AG20443 (cell line): ENCODE measurements around the gene APOL2.
A peak's percentile ranks its signal among the peaks of the same experiment; 100 is the strongest.
"Not testable (repeated sequence)": the region's sequence is repeated elsewhere in the genome, so short reads cannot be mapped to it uniquely, and the experiment has no call there.

Source experiments
- DNase-seq: peaks from one replicate; pipeline ENCODE4 v3.0.0; 2012; ENCODE audit warnings: low spot score, mixed read lengths

The APOL2 gene

DNA sequence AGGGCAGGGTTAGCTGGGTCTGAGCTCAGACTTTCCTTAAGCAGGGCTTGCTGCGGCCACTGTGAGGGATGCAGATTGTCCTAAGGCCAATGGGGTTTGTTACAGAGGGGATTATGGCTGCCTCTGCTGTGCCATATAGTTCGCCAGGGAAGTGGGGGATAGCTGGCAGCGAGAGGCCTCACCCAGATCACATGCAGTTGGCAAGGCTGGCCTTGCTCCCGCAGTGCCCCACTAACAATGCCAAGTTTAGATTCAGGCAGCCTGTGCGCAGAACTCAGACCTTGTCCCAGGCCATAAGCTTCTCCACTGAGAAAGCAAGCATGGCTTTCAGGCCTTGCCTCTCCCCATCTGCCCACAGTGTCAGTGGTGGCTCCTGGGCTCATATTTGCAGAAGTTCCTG, 4.7 kb upstream of the APOL2 start:
- no peak for DNase-seq

DNA sequence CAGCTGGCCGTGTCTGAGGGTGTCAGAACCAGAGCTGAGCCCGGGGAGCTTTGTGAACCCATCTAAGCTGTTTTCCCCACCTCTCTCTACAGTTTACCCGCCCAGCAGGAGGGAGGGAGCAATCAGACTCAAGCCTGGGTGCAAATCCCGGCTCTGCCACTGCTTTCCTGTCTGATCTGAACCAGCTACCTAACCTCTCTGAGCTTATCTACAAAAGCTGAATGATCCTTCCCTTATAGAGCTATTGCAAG, 252 bp downstream of the APOL2 start:
- DNase-seq = no peak

DNA sequence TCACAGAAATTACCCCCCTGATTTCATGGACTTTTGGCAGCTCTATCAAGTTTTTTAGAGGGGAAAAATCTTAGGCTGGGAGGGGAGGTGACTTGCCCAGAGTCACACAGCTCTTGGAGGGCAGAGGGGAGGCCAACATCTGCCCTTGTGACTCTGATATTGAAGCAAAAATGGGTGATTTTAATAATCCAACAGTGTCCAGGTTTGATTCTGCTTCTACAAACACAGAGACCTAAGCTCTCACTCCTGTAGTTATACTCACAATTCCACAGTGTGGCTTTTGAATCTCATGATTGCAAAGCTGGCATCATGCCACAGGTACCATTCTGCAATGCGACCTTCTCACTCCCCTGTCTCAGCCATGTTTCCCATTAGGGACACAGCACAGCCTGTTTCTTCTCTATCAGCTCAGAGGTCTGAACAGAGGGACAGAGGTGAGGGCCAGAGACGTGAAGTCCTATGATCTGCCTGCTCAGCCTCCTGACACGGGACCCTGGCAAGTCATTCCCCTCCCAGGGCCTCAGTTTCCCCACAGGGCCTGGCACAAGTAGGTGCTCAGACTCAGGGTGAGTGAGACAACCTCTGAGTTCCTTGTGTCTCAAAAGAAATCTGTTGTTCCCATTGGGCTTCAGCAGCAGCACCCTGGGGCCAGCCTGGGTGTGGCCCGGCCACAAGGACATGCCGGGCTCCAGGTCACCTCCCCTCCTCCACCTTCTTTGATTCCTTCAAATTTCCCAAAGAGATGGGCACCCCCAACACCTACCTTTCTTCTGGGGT, 766 bp downstream of the APOL2 start:
- no peak for DNase-seq

DNA sequence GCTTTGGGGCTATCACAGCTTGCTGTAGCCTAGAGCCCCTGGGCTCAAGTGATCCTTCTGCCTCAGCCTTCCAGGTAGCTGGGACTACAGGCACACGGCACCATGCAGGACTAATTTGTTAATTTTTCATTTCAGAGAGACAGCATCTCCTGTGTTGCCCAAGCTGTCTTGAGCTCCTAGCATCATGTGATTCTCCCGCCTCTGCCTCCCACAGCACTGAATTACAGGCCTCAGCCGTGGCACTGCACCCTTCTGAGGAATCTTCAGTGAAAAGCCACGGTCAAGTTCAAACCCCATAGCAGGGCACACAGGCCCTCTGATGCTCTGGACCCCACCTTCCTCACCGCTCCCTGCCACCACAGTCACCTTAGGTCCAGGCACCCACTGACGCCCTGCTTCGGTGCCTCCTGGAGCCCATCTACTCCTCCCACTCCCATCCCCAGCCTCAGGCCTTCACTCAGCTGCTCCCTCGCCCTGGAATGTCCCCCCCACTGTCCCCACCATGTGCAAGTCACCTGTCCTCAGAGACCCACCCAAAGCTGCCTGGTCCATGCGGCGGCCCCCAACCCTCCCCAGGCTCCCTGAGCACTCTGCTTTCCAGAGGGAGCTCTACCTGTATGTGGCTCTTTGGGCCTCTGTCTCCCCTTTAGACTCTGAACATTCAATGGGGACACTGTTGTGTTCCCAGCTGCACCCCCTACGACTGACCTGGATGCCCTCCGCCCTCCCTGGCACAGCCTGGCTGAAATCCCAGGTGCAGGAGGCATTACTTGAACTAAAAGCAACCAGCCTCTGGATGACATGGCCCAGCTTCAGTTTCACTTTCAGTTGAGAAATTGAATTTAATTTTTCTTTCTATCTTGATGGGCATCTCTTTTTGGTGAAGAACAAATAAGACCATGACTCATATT, 1.6 kb downstream of the APOL2 start:
- DNase-seq = peak; percentile 24

DNA sequence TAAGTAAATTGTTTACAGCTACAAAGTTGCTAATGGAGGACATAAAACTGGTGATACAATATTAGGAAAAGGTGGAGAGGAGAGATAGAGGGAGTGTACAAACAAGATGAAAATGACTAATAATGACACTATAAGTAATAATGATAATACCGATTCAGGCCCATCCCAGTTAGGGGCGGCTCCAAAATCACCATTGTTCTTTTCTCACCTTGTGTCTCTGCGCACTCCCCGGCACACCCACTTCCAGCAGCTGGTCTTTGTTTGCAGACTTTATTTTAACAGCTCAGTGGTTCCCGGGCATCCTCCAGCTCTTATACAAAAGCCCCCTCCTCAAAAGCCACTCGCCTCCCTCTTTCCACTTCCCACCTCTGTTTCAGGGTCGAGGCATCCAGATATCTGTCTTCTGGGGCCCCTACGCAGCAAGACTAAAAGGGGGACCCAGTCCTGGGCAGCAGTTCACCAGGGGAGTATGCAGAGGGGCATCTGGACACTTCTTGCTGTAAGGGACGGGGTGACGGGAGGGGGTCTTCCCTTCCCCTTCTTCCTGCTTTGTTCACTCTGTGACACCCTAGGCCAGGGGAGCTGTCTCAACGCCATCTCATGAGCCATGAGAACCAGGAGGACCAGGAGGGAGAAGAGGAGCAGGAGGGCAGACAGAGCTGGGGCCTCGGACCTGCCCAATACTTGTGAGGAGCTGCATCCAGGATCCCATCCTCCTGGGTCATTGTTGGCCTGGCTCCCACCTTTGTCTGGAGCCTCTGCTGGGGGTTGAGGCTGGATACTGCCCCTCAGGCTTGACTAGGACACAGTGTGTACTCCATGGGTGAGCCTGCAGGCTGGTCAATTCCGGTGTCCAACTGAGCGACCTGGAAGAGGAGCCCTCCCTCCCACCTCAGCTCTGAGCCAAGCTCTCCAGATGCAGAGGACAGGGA, 2.7 kb downstream of the APOL2 start:
- DNase-seq = no peak

DNA sequence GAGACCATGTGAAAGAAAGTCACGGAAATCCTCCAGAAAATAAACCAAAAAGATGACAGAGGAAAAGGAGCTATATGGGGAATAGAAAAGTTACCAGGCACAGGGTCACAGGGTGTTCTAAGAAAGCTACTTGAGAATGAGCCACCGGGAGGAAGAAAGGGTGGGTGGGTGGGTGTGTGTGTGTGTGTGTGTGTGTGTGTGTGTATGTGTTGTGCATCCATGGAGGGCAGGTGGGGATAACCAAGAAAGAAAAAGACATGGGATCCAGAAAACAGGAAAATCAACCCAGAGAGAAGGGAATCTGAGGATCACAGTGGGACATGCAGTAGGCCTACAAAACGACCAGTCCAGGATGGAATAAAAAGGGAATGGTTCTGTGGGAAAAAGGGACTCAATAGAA, 3.7 kb downstream of the APOL2 start:
- no peak for DNase-seq

DNA sequence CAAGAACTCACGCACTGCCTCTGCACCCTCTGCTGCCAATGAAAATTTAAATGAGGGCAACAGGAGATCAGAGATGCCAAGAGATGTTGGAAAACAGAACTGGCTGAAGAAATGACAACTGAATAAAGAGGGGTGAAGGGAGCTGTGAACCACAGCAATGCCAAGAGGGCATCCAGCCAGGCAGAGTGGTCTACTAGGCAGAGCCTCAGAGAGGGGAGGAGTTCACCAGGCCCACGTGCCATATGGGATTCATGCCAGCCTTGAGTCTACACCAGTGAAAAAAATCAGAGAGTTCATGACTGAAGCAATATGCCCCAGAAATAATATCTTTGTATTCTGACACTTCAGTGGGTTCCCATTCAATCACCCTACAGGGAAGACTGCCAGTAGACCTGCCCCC, 4.4 kb downstream of the APOL2 start:
- no peak for DNase-seq

DNA sequence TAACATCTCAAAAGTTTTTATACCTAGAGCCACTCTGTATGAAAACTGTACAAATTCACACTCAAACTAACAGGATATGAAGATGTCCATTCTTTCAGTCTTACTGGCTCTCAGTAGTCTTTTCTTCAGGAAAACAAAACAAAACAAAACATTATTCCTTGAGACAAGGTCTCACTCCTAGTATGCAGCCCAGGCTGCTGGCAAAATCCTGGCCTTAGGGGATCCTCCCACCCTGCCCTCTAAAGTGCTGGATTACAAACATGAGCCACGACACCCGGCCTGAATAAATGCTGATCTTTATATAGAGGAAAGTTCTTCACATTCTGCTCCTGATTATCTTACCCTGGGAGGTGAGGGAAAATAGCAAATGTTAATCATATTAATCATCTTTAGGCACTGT, 5.1 kb downstream of the APOL2 start:
- no peak for DNase-seq

DNA sequence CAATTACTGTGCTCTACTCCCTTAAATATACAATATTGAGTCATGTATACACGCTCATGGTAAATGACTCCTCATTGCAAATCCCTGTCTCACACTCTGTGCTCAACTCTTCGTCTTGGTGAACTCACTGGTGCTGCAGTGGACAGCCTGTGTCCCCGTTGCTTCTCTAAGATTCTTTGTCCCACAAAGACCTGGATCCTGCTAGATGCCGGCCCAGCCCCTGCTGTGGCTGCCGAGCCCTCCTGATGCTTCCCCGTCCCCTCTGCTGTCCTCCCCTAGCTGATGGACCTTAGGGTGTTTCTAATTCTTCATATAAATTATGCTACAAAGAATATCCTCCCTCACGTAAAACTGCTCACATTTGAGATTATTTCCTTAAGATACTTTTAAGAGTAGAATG, 5.5 kb downstream of the APOL2 start:
- DNase-seq = no peak

DNA sequence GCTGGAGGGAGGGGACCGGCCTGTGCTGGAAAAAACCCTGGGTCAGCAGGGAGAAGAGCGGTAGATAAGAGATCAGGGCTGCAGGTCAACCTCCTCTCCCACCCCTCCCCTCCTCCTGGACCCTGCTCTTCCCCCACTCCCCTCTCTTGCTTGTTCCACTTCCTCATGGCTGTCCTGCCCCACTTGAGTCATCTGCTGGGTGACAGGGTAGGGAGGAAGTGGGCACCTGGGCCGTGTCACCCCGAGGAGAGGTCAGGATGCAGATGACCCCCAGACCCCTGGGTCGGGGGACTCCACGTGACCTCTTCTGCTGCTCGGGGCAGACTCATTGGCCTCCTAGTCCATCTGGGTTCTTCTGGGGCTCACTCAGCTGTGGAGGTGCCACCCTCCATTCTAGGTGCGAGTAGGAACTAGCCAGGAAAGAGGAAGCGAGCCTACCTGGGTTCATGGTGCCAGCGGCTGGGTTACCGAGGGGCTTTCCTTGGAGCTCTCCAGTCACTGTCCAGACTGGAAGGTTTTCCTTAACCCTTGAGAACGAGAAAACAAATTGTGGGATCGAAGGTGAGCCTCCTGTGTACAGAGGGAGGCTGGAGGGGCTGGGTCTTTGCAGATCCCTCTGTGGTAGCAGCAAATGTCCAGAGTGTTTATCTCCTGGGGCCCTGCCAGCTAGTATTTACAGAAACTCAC, 6.5 kb downstream of the APOL2 start:
- DNase-seq = no peak

DNA sequence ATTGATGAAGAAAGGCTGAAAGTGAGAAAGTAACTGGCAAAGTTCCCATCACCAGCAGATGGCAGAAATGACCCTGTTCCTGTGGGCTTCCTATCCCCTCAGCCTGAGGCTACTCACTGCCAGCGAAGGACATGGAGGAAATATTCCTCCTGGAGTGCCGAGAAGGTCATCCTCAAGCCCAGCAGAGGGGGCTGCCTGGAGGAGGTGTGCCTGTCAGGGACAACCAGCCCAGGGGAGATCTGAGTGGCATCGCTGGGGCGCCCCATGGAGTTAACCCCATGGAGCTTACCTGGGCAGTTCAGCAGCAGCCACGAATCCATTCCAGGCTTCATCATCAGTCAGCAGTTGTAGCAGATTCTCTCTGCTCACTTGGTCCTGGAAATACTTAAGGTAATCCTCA, 8.3 kb downstream of the APOL2 start:
- not testable (repeated sequence) for DNase-seq

DNA sequence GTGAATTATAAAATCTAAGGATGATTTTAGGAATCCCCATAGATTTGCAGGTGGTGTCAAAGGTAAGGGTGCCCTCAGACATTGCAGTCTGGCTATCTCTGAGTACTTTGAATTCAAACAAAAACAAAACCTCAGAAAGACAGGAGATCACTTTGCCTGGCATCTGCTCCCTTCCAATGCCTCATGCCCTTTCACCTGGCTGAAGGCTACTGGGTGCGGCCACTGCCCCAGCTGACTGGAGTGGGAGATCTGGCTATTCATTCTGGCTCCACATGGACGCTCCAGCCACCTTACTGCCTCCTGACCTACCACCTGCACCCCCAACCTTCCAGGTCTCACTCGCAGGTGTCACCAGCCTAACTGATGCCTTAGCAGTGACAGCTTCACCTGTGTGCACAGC, 9.7 kb downstream of the APOL2 start:
- not testable (repeated sequence) for DNase-seq

DNA sequence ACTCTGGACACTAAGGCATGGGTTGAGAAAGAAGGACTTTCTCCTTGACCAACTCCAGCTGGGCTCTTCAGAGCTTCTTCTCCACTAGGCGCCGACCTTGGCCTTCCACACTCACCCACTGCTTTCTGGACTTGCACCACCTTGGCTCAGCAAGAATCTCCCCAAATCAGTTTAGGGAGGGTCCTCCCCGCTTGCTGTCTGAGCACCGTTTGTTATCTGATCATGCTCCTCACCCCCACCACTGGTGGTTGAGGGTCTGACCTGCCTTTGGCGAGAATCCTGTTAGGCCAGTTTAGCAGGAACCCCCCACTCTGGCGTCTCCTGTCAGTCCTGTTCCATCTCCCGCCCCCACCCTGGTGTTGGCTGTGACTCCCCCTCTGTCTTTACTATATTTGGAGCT, 10.4 kb downstream of the APOL2 start:
- DNase-seq = no peak

DNA sequence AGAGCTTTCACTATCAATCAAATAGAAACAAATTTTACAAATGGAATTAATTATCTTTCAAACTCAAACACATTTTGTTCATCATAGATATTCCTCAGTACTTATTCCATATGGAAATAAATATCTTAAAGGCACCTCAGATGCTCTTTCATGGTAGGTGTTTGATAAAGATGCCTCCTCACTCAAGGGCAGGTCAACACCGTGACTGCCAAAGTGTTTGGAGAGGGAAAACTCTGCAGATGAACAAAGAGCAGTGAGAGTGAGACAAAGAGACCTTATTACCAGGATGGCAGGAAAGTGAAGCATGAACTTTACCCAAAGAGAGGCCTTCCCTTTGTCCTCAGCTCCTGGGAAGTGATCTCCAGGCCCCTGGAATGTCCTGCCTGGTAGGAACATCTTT, 11.0 kb downstream of the APOL2 start:
- DNase-seq = not testable (repeated sequence)

DNA sequence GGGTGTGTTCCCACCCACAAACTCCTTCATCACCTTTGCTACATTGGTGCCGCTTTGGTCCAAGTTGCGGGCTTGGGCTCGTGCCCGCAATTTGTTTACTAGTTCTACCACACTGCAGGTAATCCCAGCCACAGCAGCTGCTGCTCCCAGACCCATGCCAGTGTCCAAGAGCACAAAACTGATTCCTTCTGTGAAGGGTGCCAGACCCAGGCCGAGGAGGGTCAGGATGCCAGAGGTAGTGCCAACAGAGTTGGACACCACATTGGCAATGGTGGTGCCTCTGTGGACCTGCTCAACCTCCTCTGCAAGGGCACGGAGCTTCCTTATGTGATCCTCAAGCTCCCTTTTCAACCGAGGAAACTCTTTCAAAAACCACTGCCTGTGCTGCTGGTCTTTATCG, 11.5 kb downstream of the APOL2 start:
- no peak for DNase-seq

DNA sequence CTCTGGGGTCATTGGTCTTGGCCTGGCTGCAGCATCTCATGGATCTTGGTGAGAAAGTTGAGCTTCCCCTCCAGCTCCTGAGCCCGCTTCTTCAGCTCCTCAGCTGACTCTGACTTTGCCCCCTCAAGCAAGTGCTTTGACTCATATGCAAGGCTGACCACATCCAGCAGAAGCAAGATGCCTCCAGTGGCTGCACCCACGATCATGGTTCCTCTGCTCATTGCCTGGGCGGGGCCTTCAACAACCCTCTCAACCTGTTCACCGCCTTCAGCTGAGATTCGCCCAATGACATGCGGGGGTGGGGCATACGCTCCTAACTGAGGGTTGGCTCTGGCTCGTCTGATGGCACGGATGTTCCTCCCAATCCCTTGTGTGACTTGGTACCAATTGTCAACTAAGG, 11.9 kb downstream of the APOL2 start:
- DNase-seq = no peak

DNA sequence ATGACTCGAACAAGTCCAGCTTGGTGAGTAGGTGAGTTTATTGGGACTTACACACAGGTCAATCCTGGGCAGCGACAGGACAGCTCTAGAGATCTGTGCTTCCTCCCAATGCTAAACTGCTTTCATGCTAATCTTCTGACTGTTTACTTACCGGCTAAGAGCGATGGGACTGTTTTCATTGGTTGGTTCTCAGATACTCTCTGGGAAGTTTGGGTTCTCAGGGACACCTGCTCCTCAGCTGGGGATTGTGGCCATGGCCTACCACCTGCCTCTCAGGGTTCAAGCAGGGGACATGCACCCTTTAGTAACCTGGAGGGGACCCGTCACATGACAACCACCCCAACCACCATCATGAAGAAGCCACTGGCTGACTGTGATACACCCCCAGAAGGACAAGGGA, 13.1 kb downstream of the APOL2 start:
- DNase-seq = no peak

DNA sequence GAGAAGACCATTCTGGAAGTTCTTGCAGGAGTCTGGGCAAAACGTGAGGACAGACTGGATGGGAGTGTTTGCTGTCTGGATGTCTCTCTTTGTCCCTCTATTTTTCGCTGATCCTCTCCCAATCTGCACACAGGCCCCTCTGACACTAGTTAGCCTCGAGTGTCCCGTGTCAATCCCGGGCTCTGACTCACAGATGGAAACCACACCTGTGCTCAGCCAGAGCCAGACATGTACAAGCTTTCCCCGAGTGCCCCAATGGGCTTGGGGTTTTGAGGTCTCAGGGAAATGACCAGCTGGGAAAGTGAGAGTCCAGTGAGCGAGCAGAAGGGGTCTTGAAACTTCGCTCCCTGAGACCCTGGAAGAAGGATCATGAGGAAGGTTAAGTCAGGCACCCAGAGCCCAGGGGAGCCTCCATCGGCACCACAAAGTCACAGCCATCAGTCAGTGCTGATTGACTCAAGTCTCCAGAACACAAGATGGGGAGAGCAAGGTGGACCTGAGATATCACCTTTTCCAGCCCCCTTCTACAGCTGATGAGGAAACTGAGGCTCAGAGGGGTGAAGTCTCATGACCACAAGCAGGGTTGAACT, 13.9 kb downstream of the APOL2 start:
- DNase-seq = no peak

DNA sequence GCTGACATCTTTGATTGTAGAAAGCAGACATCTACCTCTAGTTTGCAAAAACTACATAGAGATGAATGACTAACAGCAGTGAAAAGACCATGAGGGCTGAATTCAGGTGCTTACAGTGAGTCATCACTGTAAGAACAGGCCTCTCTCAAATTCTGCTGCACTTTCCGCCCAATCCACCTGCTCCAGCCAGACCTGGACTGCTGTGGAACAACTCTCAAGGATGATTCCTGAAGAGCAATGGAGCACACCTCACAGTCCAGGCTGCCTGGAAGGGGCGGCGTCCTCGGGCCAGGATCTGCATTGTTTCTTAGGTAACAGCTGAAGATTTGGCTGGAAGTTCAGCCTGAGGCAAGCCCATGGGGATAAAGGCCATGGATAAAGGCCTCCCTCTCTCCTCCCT, 15.1 kb downstream of the APOL2 start:
- DNase-seq = no peak

DNA sequence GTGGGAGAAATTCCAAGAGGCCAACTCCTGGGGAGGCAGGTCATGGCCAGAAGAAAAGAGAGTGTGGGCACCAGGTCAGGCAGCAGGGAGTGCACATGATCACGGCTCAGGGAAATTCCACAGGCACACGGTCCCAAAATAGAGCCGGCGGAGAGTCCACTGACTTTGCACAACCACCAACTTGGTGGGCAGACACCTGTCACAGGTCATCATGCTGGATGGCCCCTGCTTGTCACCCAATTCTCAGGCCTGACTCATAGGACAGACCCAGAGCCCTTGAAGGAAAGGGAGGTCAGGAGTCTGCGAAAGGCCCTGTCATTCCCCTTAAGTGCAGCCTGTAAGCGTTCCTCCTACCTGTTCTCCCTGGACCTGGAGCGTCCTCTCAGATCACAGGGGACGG, 15.8 kb downstream of the APOL2 start:
- no peak for DNase-seq

DNA sequence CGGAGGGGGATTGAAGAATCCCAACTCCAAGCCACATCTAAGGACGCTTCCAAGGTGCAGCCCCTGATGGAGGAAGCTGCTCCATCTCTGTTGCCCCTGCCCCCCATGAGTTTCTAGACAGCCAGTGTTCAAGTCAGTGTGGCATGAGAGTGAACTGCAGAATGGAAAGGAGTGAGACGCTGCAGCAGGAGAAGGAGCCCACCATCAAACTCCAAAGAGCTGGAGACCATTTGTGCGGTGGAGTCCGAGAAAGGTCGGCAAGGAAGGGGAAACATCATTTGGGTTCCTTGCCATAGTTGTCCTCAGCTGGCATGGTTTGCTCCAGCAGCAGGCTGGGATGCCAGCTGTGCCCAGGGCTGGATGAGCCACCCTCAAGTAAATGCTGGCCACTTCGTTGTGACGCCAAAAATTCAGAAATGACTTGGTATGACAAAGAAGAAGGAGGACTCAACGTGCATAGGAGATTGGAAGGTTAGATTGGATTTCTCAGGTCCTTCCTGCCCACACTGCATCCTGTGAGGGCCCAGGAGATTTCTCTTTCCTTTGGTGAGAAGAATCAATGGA, 16.4 kb downstream of the APOL2 start:
- DNase-seq = no peak
